Uterus (tissue), 4 donors: ENCODE data around the gene LRP2BP. TPM values are rescaled to one million over a fixed set of nuclear protein-coding genes. Genes with fewer than 3 reads are reported as not detected.
"Not testable (repeated sequence)": the region's sequence is repeated elsewhere in the genome, so short reads cannot be mapped to it uniquely, and the experiment has no call there.

ENCODE experiments used
- DNase-seq, 2 donors: peaks; one replicate each; pipeline ENCODE4 v3.0.0-alpha.2; 2019 to 2020
- H3K27ac ChIP-seq, 2 donors: fragments of 200-600 bp; sonication (generic); 1 replicate in 1 of 2; 2 replicates in 1 of 2; pipeline ENCODE4 v1.5.1; 2016 to 2018
- H3K27me3 ChIP-seq, 2 donors: fragments of 200-600 bp; sonication (generic); one replicate each; pipeline ENCODE4 v1.5.1; 2018 to 2019; ENCODE audit warnings: control low read depth in 1 of 2
- H3K36me3 ChIP-seq, 2 donors: fragments of 200-600 bp; sonication (generic); one replicate each; pipeline ENCODE4 v1.5.1; 2019; ENCODE audit warnings: control low read depth in 1 of 2
- H3K4me1 ChIP-seq, 2 donors: fragments of 200-600 bp; sonication (generic); one replicate each; pipeline ENCODE4 v1.5.1; 2018 to 2019; ENCODE audit warnings: control low read depth in 1 of 2
- H3K4me3 ChIP-seq, 2 donors: fragments of 200-600 bp; sonication (generic); 1 replicate in 1 of 2; 2 replicates in 1 of 2; pipeline ENCODE4 v1.5.1; 2018 to 2019; ENCODE audit warnings: mild to moderate bottlenecking in 1 of 2
- H3K9me3 ChIP-seq, 2 donors: fragments of 200-600 bp; sonication (generic); one replicate each; pipeline ENCODE4 v1.5.1; 2019; ENCODE audit warnings: control low read depth in 1 of 2
- CTCF ChIP-seq, 4 experiments: fragments of 200-600 bp in 2 of 4; fragments of 450-650 bp in 2 of 4; sonication (generic) in 2 of 4; IDR thresholded peaks; one replicate each; pipeline ENCODE4 v1.5.1; 2016 to 2019; ENCODE audit warnings: antibody characterized with exemption in 4 of 4, mild to moderate bottlenecking in 2 of 4, moderate library complexity in 1 of 4
- POLR2A ChIP-seq, 2 donors: fragments of 450-650 bp; IDR thresholded peaks; one replicate each; pipeline ENCODE4 v1.6.1; 2016; ENCODE audit warnings: antibody characterized with exemption in 2 of 2, mild to moderate bottlenecking in 1 of 2, moderate library complexity in 1 of 2
- intact Hi-C: fragments of 100-400 bp; cut with DNase I; formaldehyde crosslinking; loops from one replicate; pipeline ENCODE4 v1.15.1; 2023; ENCODE audit warnings: low total_unique reads
- total RNA-seq, 4 donors: library from RNA; depleted of rRNA in 3 of 4; stranded (reverse); fragments of >200 nt in 3 of 4; gene quantifications; one replicate each; pipeline versions ENCODE4 v1.1.0 to v1.2.4, GENCODE V29; 2014 to 2023
- donor health status: DM: yes; HTN: yes; CAD: no.

LRP2BP gene
- total RNA-seq, 4 donors from 2014 or later, result 1.2 to 3.3 (median 2.0) TPM

- Histone ChIP-seq H3K4me3 (no peak overlapping the region), H3K27ac (no peak overlapping the region), H3K4me1 (no peaks in the 10 kb centered on the region), H3K9me3 (no peaks in the 10 kb centered on the region), H3K27me3 (no peaks in the 10 kb centered on the region), H3K36me3 (no peaks in the 10 kb centered on the region)
- intact Hi-C loops, result no loop called here
- no peak for DNase-seq
- TF ChIP-seq CTCF (IDR thresholded peaks at IDR 0.05) (no peak), POLR2A (IDR thresholded peaks at IDR 0.05) (no peak)
Observed at GRCh38 chr4:185371702-185372101, 24.0 kb downstream of the LRP2BP start.

DNA sequence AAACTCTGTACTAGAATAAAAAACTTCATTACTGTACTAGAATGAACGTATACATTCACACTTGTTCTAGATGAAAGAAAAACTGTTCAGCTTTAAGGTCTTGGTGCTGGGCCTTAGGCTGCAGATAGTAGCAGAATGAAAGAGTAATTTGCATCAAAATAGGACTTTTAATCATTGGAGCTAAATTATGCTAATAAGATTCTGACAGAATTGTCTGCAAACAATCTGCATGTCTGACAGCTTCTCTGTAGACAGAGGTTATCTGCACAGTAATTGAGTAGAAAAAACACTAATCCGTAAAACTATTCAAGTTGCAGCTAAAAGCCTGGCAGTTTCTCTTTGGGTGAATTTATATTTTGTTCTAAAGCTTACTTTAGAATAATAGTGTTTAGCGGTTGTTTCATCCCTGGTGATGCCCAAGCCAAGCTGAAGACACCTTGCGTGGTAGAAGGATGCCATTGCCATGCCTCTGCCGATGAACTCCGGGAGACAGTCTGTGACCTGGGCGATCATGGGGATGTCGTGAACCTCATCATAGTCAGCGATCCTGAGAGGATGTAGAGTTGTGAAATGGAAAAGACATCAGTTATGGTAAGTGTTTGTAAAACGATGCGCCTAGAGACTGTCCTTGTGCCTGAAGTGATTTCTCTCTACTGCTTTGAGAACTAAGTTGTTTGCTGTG is 25.3 kb downstream of the LRP2BP start:
- TF ChIP-seq CTCF (IDR thresholded peaks at IDR 0.05) (no peak), POLR2A (IDR thresholded peaks at IDR 0.05) (no peak)
- Histone ChIP-seq H3K9me3 (no peaks in the 10 kb centered on the region), H3K27ac (no peak overlapping the region), H3K4me1 (no peaks in the 10 kb centered on the region), H3K27me3 (no peaks in the 10 kb centered on the region), H3K4me3 (no peak overlapping the region), H3K36me3 (no peaks in the 10 kb centered on the region)
- DNase-seq, result no peak
- intact Hi-C loops, result no loop called here

DNA sequence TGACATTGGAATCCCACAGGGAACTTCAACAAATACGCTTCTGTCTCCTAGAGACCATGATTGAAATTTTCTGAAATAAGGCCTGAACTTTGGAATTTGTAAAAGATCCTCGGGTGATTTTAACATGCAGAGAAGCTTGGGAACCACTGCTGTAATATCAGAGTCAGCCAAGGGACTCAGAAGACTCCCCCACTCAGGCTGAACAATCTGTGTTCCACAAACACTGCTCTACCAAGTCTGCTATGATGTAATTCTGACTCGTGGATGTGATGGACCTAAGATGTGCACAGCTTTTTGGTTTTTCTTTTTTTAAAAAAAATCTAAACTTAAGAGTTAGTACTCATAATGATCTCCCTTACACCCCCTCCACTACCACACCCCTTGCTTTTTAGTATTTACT is 26.0 kb downstream of the LRP2BP start:
- H3K4me3 ChIP-seq, result no peak overlapping the region
- H3K9me3 ChIP-seq, result no peaks in the 10 kb centered on the region
- no peaks in the 10 kb centered on the region for H3K4me1 ChIP-seq
- TF ChIP-seq POLR2A (IDR thresholded peaks at IDR 0.05) (no peak), CTCF (IDR thresholded peaks at IDR 0.05) (no peak)
- H3K36me3 ChIP-seq, result no peaks in the 10 kb centered on the region
- no peak for DNase-seq
- intact Hi-C loops, result no loop called here
- no peak overlapping the region for H3K27ac ChIP-seq
- no peaks in the 10 kb centered on the region for H3K27me3 ChIP-seq

- Histone ChIP-seq H3K27me3 (no peaks in the 10 kb centered on the region), H3K4me3 (no peak overlapping the region), H3K4me1 (no peaks in the 10 kb centered on the region), H3K9me3 (no peaks in the 10 kb centered on the region), H3K27ac (no peak overlapping the region), H3K36me3 (no peaks in the 10 kb centered on the region)
- TF ChIP-seq CTCF (IDR thresholded peaks at IDR 0.05), result no peak
- no peak for TF ChIP-seq POLR2A (IDR thresholded peaks at IDR 0.05)
- intact Hi-C loops, result no loop called here
- DNase-seq, result no peak
Observed at GRCh38 chr4:185364886-185365285, 30.8 kb downstream of the LRP2BP start.

GRCh38 chr4:185363251-185363650 is 32.5 kb downstream of the LRP2BP start:
- no peaks in the 10 kb centered on the region for H3K27me3 ChIP-seq
- TF ChIP-seq CTCF (IDR thresholded peaks at IDR 0.05) (no peak), POLR2A (IDR thresholded peaks at IDR 0.05) (no peak)
- H3K4me1 ChIP-seq, result no peaks in the 10 kb centered on the region
- no peak overlapping the region for H3K27ac ChIP-seq
- H3K4me3 ChIP-seq, result no peak overlapping the region
- no peaks in the 10 kb centered on the region for H3K9me3 ChIP-seq
- no peaks in the 10 kb centered on the region for H3K36me3 ChIP-seq
- intact Hi-C loops, result no loop called here
- no peak for DNase-seq

DNA sequence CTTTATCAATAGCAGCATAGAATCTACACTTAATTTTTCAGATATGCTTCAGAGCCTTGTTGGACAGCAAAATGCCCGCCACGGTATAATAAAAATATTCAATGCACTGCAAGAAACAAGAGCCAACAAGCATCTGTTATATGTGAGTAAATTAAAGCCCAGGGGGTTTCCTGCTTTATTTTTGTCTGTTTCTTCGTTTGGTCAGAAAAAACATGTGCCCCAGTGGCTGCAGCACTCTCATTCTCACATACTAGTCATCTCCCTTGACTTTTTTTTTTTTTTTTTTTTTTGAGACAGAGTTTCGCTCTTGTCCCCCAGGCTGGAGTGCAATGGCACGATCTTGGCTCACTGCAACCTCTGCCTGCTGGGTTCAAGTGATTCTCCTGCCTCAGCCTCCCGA is 33.2 kb downstream of the LRP2BP start:
- H3K27me3 ChIP-seq, DNase-seq, H3K36me3 ChIP-seq, H3K4me1 ChIP-seq, intact Hi-C loops, H3K9me3 ChIP-seq, H3K4me3 ChIP-seq, H3K27ac ChIP-seq: not testable (repeated sequence)
